Uterus (tissue), 4 donors: ENCODE results near the gene POPDC2. TPM values are rescaled to one million over a fixed set of nuclear protein-coding genes. Genes with fewer than 3 reads are reported as not detected.

ENCODE experiments used
- DNase-seq, 2 donors: peaks; one replicate each; pipeline ENCODE4 v3.0.0-alpha.2; 2019 to 2020
- H3K27ac ChIP-seq, 2 donors: fragments of 200-600 bp; sonication (generic); 1 replicate in 1 of 2; 2 replicates in 1 of 2; pipeline ENCODE4 v1.5.1; 2016 to 2018
- H3K27me3 ChIP-seq, 2 donors: fragments of 200-600 bp; sonication (generic); one replicate each; pipeline ENCODE4 v1.5.1; 2018 to 2019; ENCODE audit warnings: control low read depth in 1 of 2
- H3K36me3 ChIP-seq, 2 donors: fragments of 200-600 bp; sonication (generic); one replicate each; pipeline ENCODE4 v1.5.1; 2019; ENCODE audit warnings: control low read depth in 1 of 2
- H3K4me1 ChIP-seq, 2 donors: fragments of 200-600 bp; sonication (generic); one replicate each; pipeline ENCODE4 v1.5.1; 2018 to 2019; ENCODE audit warnings: control low read depth in 1 of 2
- H3K4me3 ChIP-seq, 2 donors: fragments of 200-600 bp; sonication (generic); 1 replicate in 1 of 2; 2 replicates in 1 of 2; pipeline ENCODE4 v1.5.1; 2018 to 2019; ENCODE audit warnings: mild to moderate bottlenecking in 1 of 2
- H3K9me3 ChIP-seq, 2 donors: fragments of 200-600 bp; sonication (generic); one replicate each; pipeline ENCODE4 v1.5.1; 2019; ENCODE audit warnings: control low read depth in 1 of 2
- CTCF ChIP-seq, 4 experiments: fragments of 200-600 bp in 2 of 4; fragments of 450-650 bp in 2 of 4; sonication (generic) in 2 of 4; IDR thresholded peaks; one replicate each; pipeline ENCODE4 v1.5.1; 2016 to 2019; ENCODE audit warnings: antibody characterized with exemption in 4 of 4, mild to moderate bottlenecking in 2 of 4, moderate library complexity in 1 of 4
- POLR2A ChIP-seq, 2 donors: fragments of 450-650 bp; IDR thresholded peaks; one replicate each; pipeline ENCODE4 v1.6.1; 2016; ENCODE audit warnings: antibody characterized with exemption in 2 of 2, mild to moderate bottlenecking in 1 of 2, moderate library complexity in 1 of 2
- intact Hi-C: fragments of 100-400 bp; cut with DNase I; formaldehyde crosslinking; loops from one replicate; pipeline ENCODE4 v1.15.1; 2023; ENCODE audit warnings: low total_unique reads
- total RNA-seq, 4 donors: library from RNA; depleted of rRNA in 3 of 4; stranded (reverse); fragments of >200 nt in 3 of 4; gene quantifications; one replicate each; pipeline versions ENCODE4 v1.1.0 to v1.2.4, GENCODE V29; 2014 to 2023
- donor health status: DM: yes; HTN: yes; CAD: no.

POPDC2 gene
- total RNA-seq, 4 donors from 2014 or later, result 4.9 to 35.3 (median 7.9) TPM

- TF ChIP-seq CTCF (IDR thresholded peaks at IDR 0.05) (no peak), POLR2A (IDR thresholded peaks at IDR 0.05) (no peak)
- Histone ChIP-seq H3K4me3 (no peak overlapping the region), H3K4me1 (no peaks in the 10 kb centered on the region), H3K9me3 (no peaks in the 10 kb centered on the region), H3K27me3 (no peaks in the 10 kb centered on the region), H3K27ac (peak overlapping the region; percentile 69 to 71), H3K36me3 (no peaks in the 10 kb centered on the region)
- DNase-seq, result no peak
- intact Hi-C loops, result no loop called here
Measured at GRCh38 chr3:119659606-119660291, 640 bp downstream of the POPDC2 start.

GRCh38 chr3:119658994-119659393 lies 1.4 kb downstream of the POPDC2 start:
- intact Hi-C loops, result no loop called here
- TF ChIP-seq POLR2A (IDR thresholded peaks at IDR 0.05) (no peak), CTCF (IDR thresholded peaks at IDR 0.05) (no peak)
- H3K4me3 ChIP-seq, result no peak overlapping the region

GRCh38 chr3:119657887-119658702 lies 2.3 kb downstream of the POPDC2 start:
- no peak overlapping the region for H3K27ac ChIP-seq
- H3K36me3 ChIP-seq, result no peaks in the 10 kb centered on the region
- H3K27me3 ChIP-seq, result no peaks in the 10 kb centered on the region
- H3K4me3 ChIP-seq, result no peak overlapping the region
- no peak for DNase-seq
- no peaks in the 10 kb centered on the region for H3K9me3 ChIP-seq
- no peaks in the 10 kb centered on the region for H3K4me1 ChIP-seq
- intact Hi-C loops, result no loop called here
- no peak for TF ChIP-seq POLR2A (IDR thresholded peaks at IDR 0.05)
- no peak for TF ChIP-seq CTCF (IDR thresholded peaks at IDR 0.05)

More at GRCh38 chr3:119658994-119659393, 1.4 kb downstream of the POPDC2 start:
- Histone ChIP-seq H3K27ac (peak overlapping the region in 1 of 2 donors; percentile 71), H3K9me3 (no peaks in the 10 kb centered on the region), H3K27me3 (no peaks in the 10 kb centered on the region), H3K36me3 (no peaks in the 10 kb centered on the region), H3K4me1 (no peaks in the 10 kb centered on the region)
- no peak for DNase-seq

- no peak for TF ChIP-seq POLR2A (IDR thresholded peaks at IDR 0.05)
- TF ChIP-seq CTCF (IDR thresholded peaks at IDR 0.05), result no peak
- Histone ChIP-seq H3K36me3 (no peaks in the 10 kb centered on the region), H3K4me1 (no peaks in the 10 kb centered on the region), H3K4me3 (no peak overlapping the region), H3K27ac (no peak overlapping the region), H3K27me3 (no peaks in the 10 kb centered on the region), H3K9me3 (no peaks in the 10 kb centered on the region)
- intact Hi-C loops, result no loop called here
- no peak for DNase-seq
Measured at GRCh38 chr3:119653876-119654275, 6.5 kb downstream of the POPDC2 start.
